K562 (cell line): ENCODE measurements around the gene KIAA1614. TPM values are rescaled to one million over a fixed set of nuclear protein-coding genes. Genes with fewer than 3 reads are reported as not detected.

Experiments used
- E2F6 ChIP-seq, 2 experiments: IDR thresholded peaks; 2 replicates each; pipeline ENCODE4 v1.6.1; 2011; ENCODE audit warnings: borderline replicate concordance in 1 of 2, control low read depth in 1 of 2, low read depth in 1 of 2, low read length in 1 of 2, mild to moderate bottlenecking in 1 of 2, mixed read lengths in 1 of 2, moderate library complexity in 1 of 2; ENCODE audit not compliant: insufficient read depth in 1 of 2, insufficient read length in 1 of 2, poor library complexity in 1 of 2, severe bottlenecking in 1 of 2; ENCODE audit errors: extremely low read depth in 1 of 2
- FOS ChIP-seq: IDR thresholded peaks from 3 replicates; pipeline ENCODE4 v1.6.1; 2011; ENCODE audit not compliant: insufficient read length; ENCODE audit errors: extremely low read depth
- L3MBTL2 ChIP-seq: fragments of 450-650 bp; IDR thresholded peaks from 2 replicates; pipeline ENCODE4 v1.6.1; 2016; ENCODE audit warnings: mild to moderate bottlenecking, moderate library complexity
- SMARCA4 ChIP-seq: fragments of 450-650 bp; IDR thresholded peaks from 2 replicates; pipeline ENCODE4 v1.6.1; 2016
- THRAP3 ChIP-seq: fragments of 450-650 bp; IDR thresholded peaks from 2 replicates; pipeline ENCODE4 v1.6.1; 2016; ENCODE audit warnings: mild to moderate bottlenecking, inconsistent platforms, borderline replicate concordance
- TRIM25 ChIP-seq: fragments of 450-650 bp; IDR thresholded peaks from 2 replicates; pipeline ENCODE4 v1.7.0; 2016; ENCODE audit warnings: borderline replicate concordance
- ZBTB43 ChIP-seq: sonication (generic); formaldehyde crosslinking; IDR thresholded peaks from 2 replicates; pipeline ENCODE4 v1.8.0; 2023; ENCODE audit warnings: mild to moderate bottlenecking, missing genetic modification reagents
- ZNF165 ChIP-seq: fragments of 250-450 bp; sonication (Bioruptor Pico); IDR thresholded peaks from 2 replicates; pipeline ENCODE4 v1.4.0; 2020; ENCODE audit warnings: borderline replicate concordance
- ZNF551 ChIP-seq: fragments of 250-450 bp; sonication (Bioruptor Pico); IDR thresholded peaks from 2 replicates; pipeline ENCODE4 v1.5.0; 2021; ENCODE audit warnings: mild to moderate bottlenecking, moderate library complexity
- polyA plus RNA-seq, 8 experiments: library from polyadenylated mRNA; depleted of rRNA in 4 of 8; stranded (reverse) in 5 of 8; unstranded in 3 of 8; fragments of >200 nt; fragmentation: Nextera tagmentation in 2 of 8; fragmentation: Illumina TruSeq in 1 of 8; extraction: Ambion mirVana in 2 of 8; extraction: Trizol in 1 of 8; gene quantifications; 2 replicates each; pipeline versions ENCODE4 v1.2.1 to v1.2.3, GENCODE V29; 2011 to 2014; ENCODE audit warnings: inconsistent platforms in 1 of 8, missing spikeins in 1 of 8
- total RNA-seq, 7 experiments: library from RNA; depleted of rRNA in 6 of 7; stranded (reverse); fragments of >200 nt in 6 of 7; fragmentation: Illumina TruSeq in 2 of 7; extraction: Trizol in 2 of 7; gene quantifications; 2 replicates each; pipeline versions ENCODE4 v1.2.1 to v1.2.3, GENCODE V29; 2011 to 2021; ENCODE audit warnings: low replicate concordance in 1 of 7
- TF ChIP-seq, protein P1 (sequence below): sonication (generic); formaldehyde crosslinking; IDR thresholded peaks from 2 replicates; pipeline ENCODE4 v1.8.1; 2023; ENCODE audit warnings: mild to moderate bottlenecking, missing genetic modification reagents, moderate library complexity

The KIAA1614 gene
- total and polyA plus RNA-seq, 9 of the 15 experiments (the other 6 are each of a cell fraction or from before 2014, with no cell fraction given): 0.01 to 1.1 (median 0.15) TPM; not detected in 1

DNA sequence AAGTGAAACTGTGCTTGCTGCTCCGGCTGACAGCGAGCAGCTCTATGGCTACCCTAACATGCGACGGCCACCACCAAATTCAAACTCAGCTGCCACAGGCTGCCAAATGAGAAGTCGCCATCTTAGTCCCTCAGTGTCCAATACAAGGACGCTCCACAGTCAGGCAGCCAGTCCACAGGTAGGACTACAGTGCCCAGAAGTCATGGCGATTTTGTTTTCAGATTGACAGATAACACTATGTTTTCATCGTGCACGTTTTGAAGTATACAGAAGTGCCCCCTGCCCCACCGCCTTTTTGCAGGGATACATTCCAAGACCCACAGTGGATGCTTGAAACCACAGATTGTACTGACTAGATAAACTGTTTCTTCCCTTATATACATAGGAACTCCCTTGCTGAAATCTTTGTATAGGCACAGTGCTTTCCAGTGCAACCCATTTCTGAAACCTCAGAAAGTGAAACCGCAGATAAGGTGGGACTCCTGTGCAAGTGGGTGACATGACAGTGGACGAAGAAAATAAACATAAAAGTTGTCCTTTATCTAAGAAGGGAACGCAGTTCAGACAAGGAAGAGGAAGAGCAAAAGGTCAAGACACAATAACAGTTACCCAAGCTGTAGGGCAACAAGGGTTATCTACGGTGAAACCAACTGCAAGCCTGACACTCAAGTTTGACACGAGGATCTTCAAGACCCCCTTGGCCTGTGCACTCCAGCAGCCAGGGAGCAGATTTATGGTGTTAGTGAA is 57.8 kb downstream of the KIAA1614 start (continued):
- TF ChIP-seq, protein P1, sequence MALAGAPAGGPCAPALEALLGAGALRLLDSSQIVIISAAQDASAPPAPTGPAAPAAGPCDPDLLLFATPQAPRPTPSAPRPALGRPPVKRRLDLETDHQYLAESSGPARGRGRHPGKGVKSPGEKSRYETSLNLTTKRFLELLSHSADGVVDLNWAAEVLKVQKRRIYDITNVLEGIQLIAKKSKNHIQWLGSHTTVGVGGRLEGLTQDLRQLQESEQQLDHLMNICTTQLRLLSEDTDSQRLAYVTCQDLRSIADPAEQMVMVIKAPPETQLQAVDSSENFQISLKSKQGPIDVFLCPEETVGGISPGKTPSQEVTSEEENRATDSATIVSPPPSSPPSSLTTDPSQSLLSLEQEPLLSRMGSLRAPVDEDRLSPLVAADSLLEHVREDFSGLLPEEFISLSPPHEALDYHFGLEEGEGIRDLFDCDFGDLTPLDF (CRISPR knock-in tag): no peak
- TF ChIP-seq E2F6 (IDR thresholded peaks at IDR 0.05; ENCODE audit: borderline replicate concordance in 1 of 2, extremely low read depth in 1 of 2, insufficient read depth in 1 of 2, insufficient read length in 1 of 2, low read depth in 1 of 2, low read length in 1 of 2, poor library complexity in 1 of 2, severe bottlenecking in 1 of 2) (no peak), TRIM25 (no peak), ZBTB43 (CRISPR knock-in tag) (no peak), ZNF551 (no peak), FOS (no peak), L3MBTL2 (peak; percentile 79), THRAP3 (no peak), ZNF165 (CRISPR knock-in tag) (no peak), SMARCA4 (peak; percentile 51; the same call in 1 of the 2 replicates)
